Transverse colon (tissue), 4 donors: Measurements from ENCODE around the gene EIF4E2. TPM values are rescaled to one million over a fixed set of nuclear protein-coding genes. Genes with fewer than 3 reads are reported as not detected.

Experiments
- DNase-seq: peaks from one replicate; pipeline ENCODE4 v3.0.0-alpha.2; 2019
- H3K27ac ChIP-seq, 4 donors: fragments of 200-600 bp; sonication (generic); 2 replicates each; pipeline ENCODE4 v1.5.1; 2016 to 2018; ENCODE audit warnings: inconsistent platforms in 4 of 4
- H3K27me3 ChIP-seq: fragments of 200-600 bp; sonication (generic); 2 replicates; pipeline ENCODE4 v1.5.1; 2017; ENCODE audit warnings: inconsistent platforms
- H3K36me3 ChIP-seq, 4 donors: fragments of 200-600 bp; sonication (generic); 2 replicates each; pipeline ENCODE4 v1.5.1; 2017 to 2019; ENCODE audit warnings: inconsistent platforms in 4 of 4
- H3K4me1 ChIP-seq, 4 donors: fragments of 200-600 bp; sonication (generic); 2 replicates each; pipeline ENCODE4 v1.5.1; 2017 to 2020; ENCODE audit warnings: inconsistent platforms in 4 of 4
- H3K4me3 ChIP-seq, 4 donors: fragments of 200-600 bp; sonication (generic); 1 replicate in 1 of 4; 2 replicates in 3 of 4; pipeline versions ENCODE4 v1.5.1 to v1.6.1; 2017 to 2019; ENCODE audit warnings: inconsistent platforms in 4 of 4
- H3K9me3 ChIP-seq, 2 donors: fragments of 200-600 bp; sonication (generic); 2 replicates each; pipeline ENCODE4 v1.5.1; 2017 to 2019; ENCODE audit warnings: inconsistent platforms in 2 of 2
- CTCF ChIP-seq, 5 experiments: fragments of 200-600 bp in 3 of 5; fragments of 450-650 bp in 2 of 5; sonication (generic) in 3 of 5; IDR thresholded peaks; 1 replicate in 2 of 5; 2 replicates in 3 of 5; pipeline ENCODE4 v1.5.1; 2016 to 2017; ENCODE audit warnings: antibody characterized with exemption in 5 of 5, inconsistent platforms in 3 of 5, mild to moderate bottlenecking in 2 of 5, moderate library complexity in 1 of 5
- EP300 ChIP-seq: sonication (generic); formaldehyde crosslinking; IDR thresholded peaks from one replicate; pipeline ENCODE4 v1.6.1; 2017; ENCODE audit warnings: antibody characterized with exemption, low read depth
- POLR2A ChIP-seq: fragments of 450-650 bp; IDR thresholded peaks from one replicate; pipeline ENCODE4 v1.6.1; 2016; ENCODE audit warnings: antibody characterized with exemption, mild to moderate bottlenecking, moderate library complexity
- POLR2AphosphoS5 ChIP-seq, 3 donors: sonication (generic); formaldehyde crosslinking; IDR thresholded peaks; one replicate each; pipeline ENCODE4 v1.6.1; 2016; ENCODE audit warnings: antibody characterized with exemption in 3 of 3
- WGBS, 2 donors: methylation state at CpG; one replicate each; pipeline ENCODE4 v1.1.5; 2018; ENCODE audit warnings: low coverage in 1 of 2; 5-methylcytosine and 5-hydroxymethylcytosine counted together
- in situ Hi-C, 4 donors: fragments of 200-750 bp; cut with MboI; loops; one replicate each; pipeline versions ENCODE4 v1.15.0 to v1.15.1; 2017; ENCODE audit warnings: low sequenced_read_pairs in 3 of 4, low pct_ligation_motif_present in 1 of 4, low pct_unique_long_range_greater_than_20kb in 1 of 4
- intact Hi-C: fragments of 100-400 bp; cut with DNase I; formaldehyde crosslinking; loops from one replicate; pipeline ENCODE4 v1.15.1; 2023; ENCODE audit warnings: low total_unique reads
- total RNA-seq, 4 donors: library from RNA; depleted of rRNA; stranded (reverse); fragments of >200 nt; gene quantifications; one replicate each; pipeline ENCODE4 v1.1.0, GENCODE V29; 2016

The EIF4E2 gene, protein sequence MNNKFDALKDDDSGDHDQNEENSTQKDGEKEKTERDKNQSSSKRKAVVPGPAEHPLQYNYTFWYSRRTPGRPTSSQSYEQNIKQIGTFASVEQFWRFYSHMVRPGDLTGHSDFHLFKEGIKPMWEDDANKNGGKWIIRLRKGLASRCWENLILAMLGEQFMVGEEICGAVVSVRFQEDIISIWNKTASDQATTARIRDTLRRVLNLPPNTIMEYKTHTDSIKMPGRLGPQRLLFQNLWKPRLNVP
- 1,000 to 10,000 TPM in 1 of 4 donors, 10 to 100 TPM in 3; 46.0 to 2,324 (median 55.7) TPM for total RNA-seq

GRCh38 chr2:232550354-232551249 lies at the start of gene EIF4E2, which contains the start of gene TIGD1:
TSS of gene EIF4E2 (plus strand) at chr2:232550689. CDS start at chr2:232550725, 36 bp downstream.
TSS of gene TIGD1 (minus strand) at chr2:232550557. CDS start at chr2:232549882, 675 bp downstream.
- Histone ChIP-seq H3K27me3 (no peaks in the 10 kb centered on the region), H3K36me3 (no peaks in the 10 kb centered on the region), H3K9me3 (no peaks in the 10 kb centered on the region), H3K4me3 (peak within 1 kb of the TSS; percentile 69 to 96 (median 88)), H3K4me1 (peaks cover 7 to 31% (median 17%) of the 10 kb centered on the region in 4 donors), H3K27ac (peak within 1 kb of the TSS; percentile 96 to 100 (median 98))
- 1% methylated on average over 59 of the region's 81 CpGs; no CpG with 5 or more reads in 1 of the 2 donors for whole genome bisulfite sequencing, 2 donors
- intact Hi-C loops (no loop called here), in situ Hi-C loops (no loop called here)
- TF ChIP-seq CTCF (IDR thresholded peaks at IDR 0.05): peak in 4 of 5 experiments; percentile 28 to 82 (median 48)
- peak; percentile 64 to 89 (median 81) for TF ChIP-seq POLR2AphosphoS5 (IDR thresholded peaks at IDR 0.05)
- TF ChIP-seq EP300: no peak
- peak; percentile 87 for TF ChIP-seq POLR2A
- peak; percentile 95 for DNase-seq

GRCh38 chr2:232501331-232501771 lies 49.1 kb upstream of the EIF4E2 start:
- Histone ChIP-seq H3K36me3 (no peaks in the 10 kb centered on the region), H3K4me3 (no peak overlapping the region), H3K27ac (no peak overlapping the region), H3K27me3 (peaks cover 50% of the 10 kb centered on the region), H3K9me3 (no peaks in the 10 kb centered on the region), H3K4me1 (peaks cover 0 to 15% (median 11%) of the 10 kb centered on the region in 4 donors)
- in situ Hi-C loops (no loop called here), intact Hi-C loops (no loop called here)
- 69% methylated on average over 9 of the region's 9 CpGs; no CpG with 5 or more reads in 1 of the 2 donors for WGBS, 2 donors
- no peak for DNase-seq
- no peak for TF ChIP-seq POLR2AphosphoS5 (IDR thresholded peaks at IDR 0.05)
- no peak for TF ChIP-seq POLR2A
- TF ChIP-seq EP300: no peak
- TF ChIP-seq CTCF (IDR thresholded peaks at IDR 0.05): no peak

DNA sequence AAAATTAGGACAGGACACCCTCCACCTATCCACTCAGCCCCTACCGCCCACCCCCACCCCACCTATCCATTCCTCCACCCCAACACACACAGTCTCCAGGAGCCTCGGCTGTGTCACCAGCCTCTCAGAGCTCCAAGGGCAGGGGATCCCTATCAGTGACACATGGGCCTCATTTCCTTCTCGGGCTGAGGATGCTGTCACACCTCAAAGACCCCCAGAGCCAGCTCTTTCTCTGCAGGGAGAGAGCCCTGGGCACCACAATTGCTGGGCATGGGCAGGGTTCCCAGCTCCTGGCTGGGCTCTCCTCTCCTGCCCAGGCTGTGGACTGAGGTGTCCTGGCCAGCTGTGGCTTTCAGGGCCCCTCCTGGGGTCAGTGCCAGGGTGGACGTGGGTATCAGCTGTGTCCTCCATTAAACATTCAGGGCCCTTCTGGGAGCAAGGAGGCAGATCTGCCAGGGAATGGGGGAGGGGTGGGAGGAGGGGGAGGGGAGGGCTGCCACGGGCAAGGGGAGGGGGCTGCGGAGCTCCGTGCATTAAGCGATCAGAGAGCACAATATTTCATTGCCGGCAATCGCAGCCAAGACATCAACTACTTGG lies 48.6 kb upstream of the EIF4E2 start:
- no peaks in the 10 kb centered on the region for H3K36me3 ChIP-seq
- peaks cover 54% of the 10 kb centered on the region for H3K27me3 ChIP-seq
- H3K4me1 ChIP-seq: peaks cover 0 to 15% (median 11%) of the 10 kb centered on the region in 4 donors
- H3K27ac ChIP-seq: no peak overlapping the region
- no peak overlapping the region for H3K4me3 ChIP-seq
- DNase-seq: no peak
- intact Hi-C loops: no loop called here
- 59% methylated on average over 9 of the region's 10 CpGs; no CpG with 5 or more reads in 1 of the 2 donors for WGBS, 2 donors
- in situ Hi-C loops: no loop called here
- no peak for TF ChIP-seq CTCF (IDR thresholded peaks at IDR 0.05)
- no peak for TF ChIP-seq POLR2AphosphoS5 (IDR thresholded peaks at IDR 0.05)
- no peak for TF ChIP-seq POLR2A
- TF ChIP-seq EP300: no peak
- no peaks in the 10 kb centered on the region for H3K9me3 ChIP-seq
